Hepatocyte (in vitro differentiated cells): ENCODE data around the gene ENAH.

Experiments used
- EZH2 ChIP-seq: fragments of 200-600 bp; sonication (generic); IDR thresholded peaks from 2 replicates; pipeline ENCODE4 v1.6.1; 2016; ENCODE audit warnings: antibody characterized with exemption, mild to moderate bottlenecking, borderline replicate concordance
- EZH2phosphoT487 ChIP-seq: fragments of 200-600 bp; sonication (generic); IDR thresholded peaks from one replicate; pipeline ENCODE4 v1.6.1; 2018; ENCODE audit warnings: antibody characterized with exemption, mild to moderate bottlenecking, low read depth, moderate library complexity; ENCODE audit not compliant: unreplicated experiment, severe bottlenecking
- TF ChIP-seq, protein P1 (sequence below): fragments of 200-600 bp; sonication (generic); IDR thresholded peaks from 2 replicates; pipeline ENCODE4 v1.5.1; 2016; ENCODE audit warnings: antibody characterized with exemption, mild to moderate bottlenecking; ENCODE audit not compliant: poor library complexity

DNA sequence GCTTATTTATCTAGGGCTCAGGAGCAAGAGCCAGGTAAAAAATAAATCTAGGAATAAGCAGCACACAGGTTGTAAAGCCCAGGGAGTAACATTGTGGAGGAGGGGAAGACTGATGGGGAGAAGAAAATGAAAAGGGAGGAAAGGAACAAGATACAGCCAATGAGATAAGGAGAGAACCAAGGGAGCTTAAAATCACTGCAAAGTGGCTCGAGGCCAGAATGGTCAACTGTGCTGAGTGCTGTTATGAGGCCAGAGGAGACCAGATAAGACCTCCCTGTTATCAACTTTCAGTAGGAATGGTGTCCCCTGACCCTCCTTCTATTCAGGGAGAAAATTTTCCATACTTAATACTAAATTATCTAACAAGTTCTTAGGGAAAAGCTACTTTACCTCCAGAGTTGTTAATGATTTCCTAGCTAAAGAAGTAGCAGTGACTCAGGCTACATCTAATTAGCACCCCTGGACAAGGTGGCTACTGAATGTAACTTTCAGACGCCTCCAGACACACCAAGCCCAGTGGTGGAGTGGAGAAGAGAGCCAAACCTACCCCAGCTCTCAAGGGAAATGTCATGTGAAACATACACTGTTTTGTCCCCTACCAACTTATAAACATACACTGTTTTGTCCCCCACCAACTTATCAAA lies 25.5 kb downstream of the ENAH start:
- TF ChIP-seq, protein P1, sequence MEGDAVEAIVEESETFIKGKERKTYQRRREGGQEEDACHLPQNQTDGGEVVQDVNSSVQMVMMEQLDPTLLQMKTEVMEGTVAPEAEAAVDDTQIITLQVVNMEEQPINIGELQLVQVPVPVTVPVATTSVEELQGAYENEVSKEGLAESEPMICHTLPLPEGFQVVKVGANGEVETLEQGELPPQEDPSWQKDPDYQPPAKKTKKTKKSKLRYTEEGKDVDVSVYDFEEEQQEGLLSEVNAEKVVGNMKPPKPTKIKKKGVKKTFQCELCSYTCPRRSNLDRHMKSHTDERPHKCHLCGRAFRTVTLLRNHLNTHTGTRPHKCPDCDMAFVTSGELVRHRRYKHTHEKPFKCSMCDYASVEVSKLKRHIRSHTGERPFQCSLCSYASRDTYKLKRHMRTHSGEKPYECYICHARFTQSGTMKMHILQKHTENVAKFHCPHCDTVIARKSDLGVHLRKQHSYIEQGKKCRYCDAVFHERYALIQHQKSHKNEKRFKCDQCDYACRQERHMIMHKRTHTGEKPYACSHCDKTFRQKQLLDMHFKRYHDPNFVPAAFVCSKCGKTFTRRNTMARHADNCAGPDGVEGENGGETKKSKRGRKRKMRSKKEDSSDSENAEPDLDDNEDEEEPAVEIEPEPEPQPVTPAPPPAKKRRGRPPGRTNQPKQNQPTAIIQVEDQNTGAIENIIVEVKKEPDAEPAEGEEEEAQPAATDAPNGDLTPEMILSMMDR = no peak
- no peak for TF ChIP-seq EZH2
- TF ChIP-seq EZH2phosphoT487 = no peak
